GM12878 (cell line): ENCODE measurements around the gene NAP1L2.

Experiments used
- BCL11A ChIP-seq: IDR thresholded peaks from 2 replicates; pipeline ENCODE4 v1.6.1; 2011; ENCODE audit warnings: low read depth, low read length
- MTA3 ChIP-seq: IDR thresholded peaks from 2 replicates; pipeline ENCODE4 v1.6.1; 2012; ENCODE audit warnings: low read length, inconsistent platforms, borderline replicate concordance
- NFIC ChIP-seq: IDR thresholded peaks from 2 replicates; pipeline ENCODE4 v1.6.1; 2012; ENCODE audit warnings: low read depth, mild to moderate bottlenecking, inconsistent platforms, low read length, moderate library complexity
- POLR2A ChIP-seq: IDR thresholded peaks from 2 replicates; pipeline ENCODE4 v1.6.1; 2011; ENCODE audit warnings: low read depth, mild to moderate bottlenecking, low read length
- TBL1XR1 ChIP-seq: IDR thresholded peaks from 2 replicates; pipeline ENCODE4 v1.6.1; 2012; ENCODE audit warnings: low read depth, low read length, improper control_type of control experiment
- YBX1 ChIP-seq: fragments of 450-650 bp; IDR thresholded peaks from 2 replicates; pipeline ENCODE4 v1.6.1; 2016; ENCODE audit warnings: antibody characterized with exemption
- YY1 ChIP-seq: IDR thresholded peaks from 2 replicates; pipeline ENCODE4 v1.6.1; 2011; ENCODE audit warnings: low read depth, mild to moderate bottlenecking, low read length
- ZNF622 ChIP-seq: fragments of 450-650 bp; IDR thresholded peaks from 2 replicates; pipeline ENCODE4 v1.6.1; 2017; ENCODE audit warnings: mild to moderate bottlenecking, inconsistent platforms
- TF ChIP-seq, protein P1 (sequence below): IDR thresholded peaks from 2 replicates; pipeline ENCODE4 v1.6.1; 2012; ENCODE audit warnings: mild to moderate bottlenecking, low read depth, low read length
- TF ChIP-seq, protein P2 (sequence below), 3 experiments: IDR thresholded peaks in 2 of 3; conservative IDR thresholded peaks in 1 of 3; 2 replicates each; pipeline ENCODE4 v1.5.1; 2011; ENCODE audit warnings: low read depth in 3 of 3, low read length in 3 of 3, mild to moderate bottlenecking in 3 of 3, control low read depth in 2 of 3, moderate library complexity in 2 of 3, inconsistent platforms in 1 of 3, mixed read lengths in 1 of 3; ENCODE audit not compliant: control insufficient read depth in 2 of 3, insufficient read depth in 1 of 3; ENCODE audit errors: extremely low read depth in 1 of 3
- TF ChIP-seq, protein P3 (sequence below): IDR thresholded peaks from 2 replicates; pipeline ENCODE4 v1.6.1; 2011; ENCODE audit warnings: low read depth, low read length, improper control_type of control experiment, borderline replicate concordance
- TF ChIP-seq, protein P4 (sequence below): IDR thresholded peaks from 2 replicates; pipeline ENCODE4 v1.6.1; 2011; ENCODE audit warnings: low read depth, mild to moderate bottlenecking, low read length, moderate library complexity, borderline replicate concordance; ENCODE audit errors: extremely low read depth

DNA sequence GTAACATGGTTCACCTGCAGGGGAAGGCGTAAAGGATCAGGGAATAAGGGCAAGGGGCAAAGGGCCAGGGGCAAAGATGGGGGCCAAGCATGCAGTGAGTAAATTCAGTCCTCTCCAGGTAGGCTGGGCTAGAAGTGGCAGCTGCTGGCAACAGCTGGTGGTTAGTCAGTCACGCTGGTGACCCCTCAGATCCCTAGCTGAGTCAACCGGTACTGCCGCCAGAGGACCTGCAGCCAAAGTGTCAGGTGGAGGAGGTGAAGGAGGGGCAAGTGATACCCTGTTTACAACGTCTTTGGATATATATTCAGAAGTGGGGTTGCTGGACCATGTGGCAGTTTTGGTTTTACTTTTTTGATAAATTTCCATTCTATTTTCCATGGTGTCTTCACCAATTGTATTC is 24.6 kb upstream of the NAP1L2 start:
- TF ChIP-seq NFIC (no peak), YBX1 (no peak), MTA3 (no peak), ZNF622 (no peak), TBL1XR1 (no peak), BCL11A (no peak), POLR2A (no peak), YY1 (no peak)
- TF ChIP-seq, protein P1, sequence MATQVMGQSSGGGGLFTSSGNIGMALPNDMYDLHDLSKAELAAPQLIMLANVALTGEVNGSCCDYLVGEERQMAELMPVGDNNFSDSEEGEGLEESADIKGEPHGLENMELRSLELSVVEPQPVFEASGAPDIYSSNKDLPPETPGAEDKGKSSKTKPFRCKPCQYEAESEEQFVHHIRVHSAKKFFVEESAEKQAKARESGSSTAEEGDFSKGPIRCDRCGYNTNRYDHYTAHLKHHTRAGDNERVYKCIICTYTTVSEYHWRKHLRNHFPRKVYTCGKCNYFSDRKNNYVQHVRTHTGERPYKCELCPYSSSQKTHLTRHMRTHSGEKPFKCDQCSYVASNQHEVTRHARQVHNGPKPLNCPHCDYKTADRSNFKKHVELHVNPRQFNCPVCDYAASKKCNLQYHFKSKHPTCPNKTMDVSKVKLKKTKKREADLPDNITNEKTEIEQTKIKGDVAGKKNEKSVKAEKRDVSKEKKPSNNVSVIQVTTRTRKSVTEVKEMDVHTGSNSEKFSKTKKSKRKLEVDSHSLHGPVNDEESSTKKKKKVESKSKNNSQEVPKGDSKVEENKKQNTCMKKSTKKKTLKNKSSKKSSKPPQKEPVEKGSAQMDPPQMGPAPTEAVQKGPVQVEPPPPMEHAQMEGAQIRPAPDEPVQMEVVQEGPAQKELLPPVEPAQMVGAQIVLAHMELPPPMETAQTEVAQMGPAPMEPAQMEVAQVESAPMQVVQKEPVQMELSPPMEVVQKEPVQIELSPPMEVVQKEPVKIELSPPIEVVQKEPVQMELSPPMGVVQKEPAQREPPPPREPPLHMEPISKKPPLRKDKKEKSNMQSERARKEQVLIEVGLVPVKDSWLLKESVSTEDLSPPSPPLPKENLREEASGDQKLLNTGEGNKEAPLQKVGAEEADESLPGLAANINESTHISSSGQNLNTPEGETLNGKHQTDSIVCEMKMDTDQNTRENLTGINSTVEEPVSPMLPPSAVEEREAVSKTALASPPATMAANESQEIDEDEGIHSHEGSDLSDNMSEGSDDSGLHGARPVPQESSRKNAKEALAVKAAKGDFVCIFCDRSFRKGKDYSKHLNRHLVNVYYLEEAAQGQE: no peak
- TF ChIP-seq, protein P2, sequence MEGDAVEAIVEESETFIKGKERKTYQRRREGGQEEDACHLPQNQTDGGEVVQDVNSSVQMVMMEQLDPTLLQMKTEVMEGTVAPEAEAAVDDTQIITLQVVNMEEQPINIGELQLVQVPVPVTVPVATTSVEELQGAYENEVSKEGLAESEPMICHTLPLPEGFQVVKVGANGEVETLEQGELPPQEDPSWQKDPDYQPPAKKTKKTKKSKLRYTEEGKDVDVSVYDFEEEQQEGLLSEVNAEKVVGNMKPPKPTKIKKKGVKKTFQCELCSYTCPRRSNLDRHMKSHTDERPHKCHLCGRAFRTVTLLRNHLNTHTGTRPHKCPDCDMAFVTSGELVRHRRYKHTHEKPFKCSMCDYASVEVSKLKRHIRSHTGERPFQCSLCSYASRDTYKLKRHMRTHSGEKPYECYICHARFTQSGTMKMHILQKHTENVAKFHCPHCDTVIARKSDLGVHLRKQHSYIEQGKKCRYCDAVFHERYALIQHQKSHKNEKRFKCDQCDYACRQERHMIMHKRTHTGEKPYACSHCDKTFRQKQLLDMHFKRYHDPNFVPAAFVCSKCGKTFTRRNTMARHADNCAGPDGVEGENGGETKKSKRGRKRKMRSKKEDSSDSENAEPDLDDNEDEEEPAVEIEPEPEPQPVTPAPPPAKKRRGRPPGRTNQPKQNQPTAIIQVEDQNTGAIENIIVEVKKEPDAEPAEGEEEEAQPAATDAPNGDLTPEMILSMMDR (IDR thresholded peaks at IDR 0.05 in 2 of 3, conservative IDR thresholded peaks at IDR 0.05 in 1 of 3; ENCODE audit: control insufficient read depth in 2 of 3, extremely low read depth in 1 of 3, insufficient read depth in 1 of 3, low read depth in 3 of 3, low read length in 3 of 3): no peak
- TF ChIP-seq, protein P3, sequence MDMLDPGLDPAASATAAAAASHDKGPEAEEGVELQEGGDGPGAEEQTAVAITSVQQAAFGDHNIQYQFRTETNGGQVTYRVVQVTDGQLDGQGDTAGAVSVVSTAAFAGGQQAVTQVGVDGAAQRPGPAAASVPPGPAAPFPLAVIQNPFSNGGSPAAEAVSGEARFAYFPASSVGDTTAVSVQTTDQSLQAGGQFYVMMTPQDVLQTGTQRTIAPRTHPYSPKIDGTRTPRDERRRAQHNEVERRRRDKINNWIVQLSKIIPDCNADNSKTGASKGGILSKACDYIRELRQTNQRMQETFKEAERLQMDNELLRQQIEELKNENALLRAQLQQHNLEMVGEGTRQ: no peak
- TF ChIP-seq, protein P4, sequence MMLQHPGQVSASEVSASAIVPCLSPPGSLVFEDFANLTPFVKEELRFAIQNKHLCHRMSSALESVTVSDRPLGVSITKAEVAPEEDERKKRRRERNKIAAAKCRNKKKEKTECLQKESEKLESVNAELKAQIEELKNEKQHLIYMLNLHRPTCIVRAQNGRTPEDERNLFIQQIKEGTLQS: no peak
